ENCODE measurements around the gene PCDHGB6.

- TF ChIP-seq, protein P1, sequence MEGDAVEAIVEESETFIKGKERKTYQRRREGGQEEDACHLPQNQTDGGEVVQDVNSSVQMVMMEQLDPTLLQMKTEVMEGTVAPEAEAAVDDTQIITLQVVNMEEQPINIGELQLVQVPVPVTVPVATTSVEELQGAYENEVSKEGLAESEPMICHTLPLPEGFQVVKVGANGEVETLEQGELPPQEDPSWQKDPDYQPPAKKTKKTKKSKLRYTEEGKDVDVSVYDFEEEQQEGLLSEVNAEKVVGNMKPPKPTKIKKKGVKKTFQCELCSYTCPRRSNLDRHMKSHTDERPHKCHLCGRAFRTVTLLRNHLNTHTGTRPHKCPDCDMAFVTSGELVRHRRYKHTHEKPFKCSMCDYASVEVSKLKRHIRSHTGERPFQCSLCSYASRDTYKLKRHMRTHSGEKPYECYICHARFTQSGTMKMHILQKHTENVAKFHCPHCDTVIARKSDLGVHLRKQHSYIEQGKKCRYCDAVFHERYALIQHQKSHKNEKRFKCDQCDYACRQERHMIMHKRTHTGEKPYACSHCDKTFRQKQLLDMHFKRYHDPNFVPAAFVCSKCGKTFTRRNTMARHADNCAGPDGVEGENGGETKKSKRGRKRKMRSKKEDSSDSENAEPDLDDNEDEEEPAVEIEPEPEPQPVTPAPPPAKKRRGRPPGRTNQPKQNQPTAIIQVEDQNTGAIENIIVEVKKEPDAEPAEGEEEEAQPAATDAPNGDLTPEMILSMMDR (IDR thresholded peaks at IDR 0.05), result no peak
- TF ChIP-seq REST (IDR thresholded peaks at IDR 0.05; ENCODE audit: insufficient read depth in 1 of 2, low read depth in 2 of 2, low read length in 1 of 2) (no peak), POLR2AphosphoS5 (IDR thresholded peaks at IDR 0.05; ENCODE audit: low read depth, low read length) (no peak)
Observed at GRCh38 chr5:141413540-141414069, 5.8 kb downstream of the PCDHGB6 start.

Data from Panc1 (cell line).